Stimulated activated CD8-positive, alpha-beta memory T cell treated with anti-CD3 and anti-CD28 coated beads, Interleukin-4, amount 100 ng/mL, for 48 hours (primary cell): ENCODE results near the gene GORASP1.

ENCODE experiments used
- DNase-seq: peaks from one replicate; pipeline ENCODE4 v3.0.0-alpha.2; 2020

The GORASP1 gene

GRCh38 chr3:39140341-39140971 lies 33.0 kb upstream of the GORASP1 start:
- DNase-seq, result no peak

- no peak for DNase-seq
Measured at GRCh38 chr3:39139442-39139841, 32.0 kb upstream of the GORASP1 start.

GRCh38 chr3:39138804-39139415 lies 31.5 kb upstream of the GORASP1 start:
- no peak for DNase-seq

GRCh38 chr3:39137991-39138803 lies 30.8 kb upstream of the GORASP1 start:
- DNase-seq, result no peak

- no peak for DNase-seq
Measured at GRCh38 chr3:39137435-39137936, 30.1 kb upstream of the GORASP1 start.

- no peak for DNase-seq
Measured at GRCh38 chr3:39136533-39137434, 29.4 kb upstream of the GORASP1 start.

GRCh38 chr3:39135170-39135805 lies 27.9 kb upstream of the GORASP1 start:
- no peak for DNase-seq

GRCh38 chr3:39134305-39134704 lies 26.9 kb upstream of the GORASP1 start:
- DNase-seq, result no peak

GRCh38 chr3:39133822-39134221 lies 26.4 kb upstream of the GORASP1 start:
- no peak for DNase-seq

- no peak for DNase-seq
Measured at GRCh38 chr3:39133093-39133490, 25.7 kb upstream of the GORASP1 start.

GRCh38 chr3:39132096-39133092 lies 25.0 kb upstream of the GORASP1 start:
- no peak for DNase-seq

GRCh38 chr3:39130693-39131265 lies 23.4 kb upstream of the GORASP1 start:
- no peak for DNase-seq

- DNase-seq, result no peak
Measured at GRCh38 chr3:39130026-39130425, 22.6 kb upstream of the GORASP1 start.

GRCh38 chr3:39128951-39129350 lies 21.5 kb upstream of the GORASP1 start:
- no peak for DNase-seq

- no peak for DNase-seq
Measured at GRCh38 chr3:39127908-39128304, 20.5 kb upstream of the GORASP1 start.

GRCh38 chr3:39127269-39127907 lies 20.0 kb upstream of the GORASP1 start:
- no peak for DNase-seq

GRCh38 chr3:39126532-39127071 lies 19.2 kb upstream of the GORASP1 start:
- DNase-seq, result no peak

GRCh38 chr3:39125841-39126500 lies 18.5 kb upstream of the GORASP1 start:
- no peak for DNase-seq
